ENCODE measurements around the gene NMNAT3.
"Not testable (repeated sequence)": the region's sequence is repeated elsewhere in the genome, so short reads cannot be mapped to it uniquely, and the experiment has no call there.

The NMNAT3 gene

DNA sequence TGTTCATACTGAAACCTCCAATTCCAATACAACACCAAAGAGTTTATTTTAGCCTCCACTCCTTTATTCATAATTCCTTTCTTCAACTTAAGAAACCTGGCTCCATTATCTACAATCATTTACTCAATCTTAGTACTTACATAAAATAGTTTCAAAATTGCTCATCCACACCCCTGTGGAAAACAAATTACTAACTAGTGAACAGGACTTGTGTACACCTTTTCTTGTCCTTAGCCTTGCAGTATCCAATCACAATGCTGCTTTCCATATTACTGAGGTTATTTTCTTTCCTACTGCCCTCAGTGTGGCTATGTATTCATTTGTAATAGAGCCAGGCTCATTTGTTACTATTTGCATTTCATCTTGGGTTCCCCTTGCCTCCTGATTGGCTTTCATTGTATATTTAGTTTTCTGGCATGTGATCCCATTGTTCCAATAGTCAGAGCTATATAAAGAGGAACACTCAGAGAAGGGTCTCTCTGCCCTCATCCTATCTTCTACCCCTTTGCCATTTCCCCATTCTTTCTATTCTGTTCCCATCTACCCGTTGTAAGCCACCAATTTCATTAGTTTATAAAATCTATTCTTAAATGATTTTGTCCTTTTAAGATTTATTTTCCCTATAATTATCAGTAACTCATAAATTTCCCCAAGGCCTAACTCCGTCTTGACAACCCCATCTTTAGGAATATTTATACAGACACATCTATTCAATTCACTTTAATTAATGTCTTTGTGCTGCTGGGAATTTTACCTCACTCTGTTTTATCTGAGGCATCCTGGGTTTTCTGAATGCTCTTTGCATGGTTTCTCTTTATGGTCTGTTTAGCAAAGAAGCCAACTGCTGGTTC is 70.3 kb downstream of the NMNAT3 start:
- DNase-seq (ENCODE audit: low read depth, low spot score): no peak
- no peaks in the 10 kb centered on the region for H3K9me3 ChIP-seq (ENCODE audit: insufficient read depth, low read length)
- H3K27me3 ChIP-seq (ENCODE audit: insufficient read depth, insufficient read length): no peaks in the 10 kb centered on the region
- no peak overlapping the region for H3K4me3 ChIP-seq (ENCODE audit: insufficient read length, low read depth)
- H3K9ac ChIP-seq (ENCODE audit: insufficient read length, low read depth): no peak overlapping the region
- no peaks in the 10 kb centered on the region for H3K36me3 ChIP-seq (ENCODE audit: insufficient read depth, insufficient read length, low read length)
- H3K4me1 ChIP-seq (ENCODE audit: insufficient read depth, insufficient read length): no peaks in the 10 kb centered on the region
- TF ChIP-seq ZNF274 (IDR thresholded peaks at IDR 0.05; ENCODE audit: low read depth, low read length): no peak
- TF ChIP-seq YY1 (IDR thresholded peaks at IDR 0.05; ENCODE audit: insufficient read depth, insufficient read length): no peak
- TF ChIP-seq SUZ12 (IDR thresholded peaks at IDR 0.05; ENCODE audit: extremely low read depth, insufficient read depth, insufficient read length): no peak

DNA sequence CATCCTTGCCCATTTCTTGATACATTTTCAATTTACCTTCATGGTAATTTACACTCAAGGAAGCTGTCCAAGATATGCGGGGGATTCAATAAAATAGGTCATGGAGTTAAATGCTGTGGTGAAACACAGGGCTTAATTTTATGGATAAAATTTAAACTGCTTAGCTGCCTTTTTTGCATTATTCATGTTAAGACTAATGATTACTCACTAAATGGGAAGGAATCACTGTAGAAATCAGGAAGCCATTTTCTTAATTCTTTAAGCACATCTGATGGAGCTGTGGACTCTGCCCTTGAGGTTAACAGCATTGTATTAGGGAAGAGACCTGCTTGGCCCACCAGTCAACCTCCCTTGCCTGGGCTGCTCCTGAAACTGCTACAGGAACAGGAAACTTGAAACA is 75.8 kb downstream of the NMNAT3 start:
- TF ChIP-seq YY1 (IDR thresholded peaks at IDR 0.05; ENCODE audit: insufficient read depth, insufficient read length) (no peak), SUZ12 (IDR thresholded peaks at IDR 0.05; ENCODE audit: extremely low read depth, insufficient read depth, insufficient read length) (no peak), ZNF274 (IDR thresholded peaks at IDR 0.05; ENCODE audit: low read depth, low read length) (no peak)
- Histone ChIP-seq H3K9me3 (ENCODE audit: insufficient read depth, low read length) (no peaks in the 10 kb centered on the region), H3K27me3 (ENCODE audit: insufficient read depth, insufficient read length) (no peaks in the 10 kb centered on the region), H3K4me1 (ENCODE audit: insufficient read depth, insufficient read length) (no peaks in the 10 kb centered on the region), H3K36me3 (ENCODE audit: insufficient read depth, insufficient read length, low read length) (no peaks in the 10 kb centered on the region), H3K4me3 (ENCODE audit: insufficient read length, low read depth) (no peak overlapping the region), H3K9ac (ENCODE audit: insufficient read length, low read depth) (no peak overlapping the region)
- DNase-seq (ENCODE audit: low read depth, low spot score): no peak

DNA sequence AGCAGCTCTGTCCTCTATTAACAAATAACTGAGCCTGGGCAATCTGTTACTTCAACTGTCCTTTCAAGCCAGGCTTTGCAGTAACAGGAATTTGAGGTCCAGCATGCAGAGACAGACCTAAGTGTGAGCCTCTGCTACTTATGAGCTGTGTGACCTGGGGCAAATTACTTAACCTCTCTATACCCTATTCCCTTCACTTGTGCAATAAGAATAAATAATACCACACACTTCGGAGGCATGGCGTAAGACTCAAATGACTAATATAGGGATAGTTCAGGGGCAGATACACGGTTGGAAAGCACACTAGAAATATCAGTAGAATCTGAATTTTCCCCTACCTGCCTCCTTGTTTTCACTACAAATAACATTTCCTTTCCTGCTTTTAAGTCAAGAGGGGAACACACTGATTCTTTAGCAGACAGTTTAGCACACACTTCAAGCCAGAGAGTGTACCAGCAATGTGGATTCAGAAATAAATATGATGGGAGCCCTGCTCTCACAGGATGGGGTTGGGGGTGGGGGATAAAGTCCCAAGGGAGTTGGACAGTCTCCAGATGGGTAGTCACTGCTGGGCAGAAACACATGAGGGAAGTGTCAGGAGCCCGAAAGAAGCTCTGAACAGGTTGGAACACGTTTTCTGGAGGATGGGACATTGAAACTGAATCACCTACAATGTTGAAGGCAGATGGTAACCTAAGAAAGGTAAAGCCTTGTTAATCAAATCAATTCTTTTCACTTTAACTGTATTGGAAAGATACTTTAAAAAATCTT is 76.4 kb downstream of the NMNAT3 start:
- Histone ChIP-seq H3K4me3 (ENCODE audit: insufficient read length, low read depth) (no peak overlapping the region), H3K9me3 (ENCODE audit: insufficient read depth, low read length) (no peaks in the 10 kb centered on the region), H3K4me1 (ENCODE audit: insufficient read depth, insufficient read length) (no peaks in the 10 kb centered on the region), H3K27me3 (ENCODE audit: insufficient read depth, insufficient read length) (no peaks in the 10 kb centered on the region), H3K36me3 (ENCODE audit: insufficient read depth, insufficient read length, low read length) (no peaks in the 10 kb centered on the region), H3K9ac (ENCODE audit: insufficient read length, low read depth) (no peak overlapping the region)
- no peak for DNase-seq (ENCODE audit: low read depth, low spot score)
- no peak for TF ChIP-seq YY1 (IDR thresholded peaks at IDR 0.05; ENCODE audit: insufficient read depth, insufficient read length)
- no peak for TF ChIP-seq SUZ12 (IDR thresholded peaks at IDR 0.05; ENCODE audit: extremely low read depth, insufficient read depth, insufficient read length)
- TF ChIP-seq ZNF274 (IDR thresholded peaks at IDR 0.05; ENCODE audit: low read depth, low read length): no peak

DNA sequence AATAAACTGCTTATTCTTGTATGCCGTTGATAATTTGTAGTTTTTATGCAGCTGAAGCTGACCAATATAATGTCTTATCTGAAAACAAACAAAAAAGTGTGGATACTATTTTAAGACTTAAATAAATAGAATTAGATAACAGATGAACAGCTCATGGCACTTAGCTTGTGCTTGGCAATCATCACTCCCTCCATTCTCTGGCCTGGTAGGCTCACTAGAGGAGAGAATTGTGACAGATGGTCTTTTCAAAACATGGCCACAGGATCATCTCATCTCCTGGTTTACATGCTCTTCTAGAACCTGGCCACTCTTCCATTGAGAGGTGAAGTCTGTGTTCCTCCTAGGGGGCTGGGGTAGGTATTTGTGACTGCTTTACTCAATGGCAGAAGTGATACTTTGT is 79.8 kb downstream of the NMNAT3 start:
- DNase-seq (ENCODE audit: low read depth, low spot score): no peak

DNA sequence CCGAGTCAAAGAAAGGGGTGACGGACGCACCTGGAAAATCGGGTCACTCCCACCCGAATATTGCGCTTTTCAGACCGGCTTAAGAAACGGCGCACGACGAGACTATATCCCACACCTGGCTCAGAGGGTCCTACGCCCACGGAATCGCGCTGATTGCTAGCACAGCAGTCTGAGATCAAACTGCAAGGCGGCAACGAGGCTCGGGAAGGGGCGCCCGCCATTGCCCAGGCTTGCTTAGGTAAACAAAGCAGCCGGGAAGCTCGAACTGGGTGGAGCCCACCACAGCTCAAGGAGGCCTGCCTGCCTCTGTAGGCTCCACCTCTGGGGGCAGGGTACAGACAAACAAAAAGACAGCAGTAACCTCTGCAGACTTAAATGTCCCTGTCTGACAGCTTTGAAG is 86.6 kb downstream of the NMNAT3 start:
- not testable (repeated sequence) for H3K4me3 ChIP-seq (ENCODE audit: insufficient read length, low read depth); H3K4me1 ChIP-seq (ENCODE audit: insufficient read depth, insufficient read length); H3K9me3 ChIP-seq (ENCODE audit: insufficient read depth, low read length); H3K36me3 ChIP-seq (ENCODE audit: insufficient read depth, insufficient read length, low read length); H3K27me3 ChIP-seq (ENCODE audit: insufficient read depth, insufficient read length); DNase-seq (ENCODE audit: low read depth, low spot score); H3K9ac ChIP-seq (ENCODE audit: insufficient read length, low read depth)

More for the DNA sequence above, 79.8 kb downstream of the NMNAT3 start:
- Histone ChIP-seq H3K27me3 (ENCODE audit: insufficient read depth, insufficient read length) (no peaks in the 10 kb centered on the region), H3K36me3 (ENCODE audit: insufficient read depth, insufficient read length, low read length) (no peaks in the 10 kb centered on the region), H3K9ac (ENCODE audit: insufficient read length, low read depth) (no peak overlapping the region), H3K9me3 (ENCODE audit: insufficient read depth, low read length) (no peaks in the 10 kb centered on the region), H3K4me1 (ENCODE audit: insufficient read depth, insufficient read length) (no peaks in the 10 kb centered on the region), H3K4me3 (ENCODE audit: insufficient read length, low read depth) (no peak overlapping the region)
- no peak for TF ChIP-seq ZNF274 (IDR thresholded peaks at IDR 0.05; ENCODE audit: low read depth, low read length)
- no peak for TF ChIP-seq SUZ12 (IDR thresholded peaks at IDR 0.05; ENCODE audit: extremely low read depth, insufficient read depth, insufficient read length)
- TF ChIP-seq YY1 (IDR thresholded peaks at IDR 0.05; ENCODE audit: insufficient read depth, insufficient read length): no peak

DNA sequence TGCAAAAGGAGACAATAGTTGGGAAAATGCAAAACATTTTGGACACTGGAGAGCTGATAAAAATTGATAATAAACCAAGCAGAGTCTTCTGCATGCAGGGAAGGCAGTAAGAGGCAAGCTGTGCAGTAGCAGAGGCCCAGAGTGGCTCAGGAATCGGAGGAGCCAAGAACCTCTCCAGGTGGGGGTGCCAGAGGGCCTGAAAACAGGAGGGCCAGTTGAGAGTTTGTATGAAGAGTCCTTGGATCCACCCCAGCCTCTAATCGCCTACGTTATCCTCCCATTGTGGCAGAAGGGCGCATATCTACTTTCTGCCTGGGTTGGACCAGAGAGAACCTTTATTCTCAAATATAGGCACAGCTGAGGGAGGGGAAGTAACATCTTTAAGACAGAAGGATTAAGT is 89.3 kb downstream of the NMNAT3 start:
- peak; percentile 42 for DNase-seq (ENCODE audit: low read depth, low spot score)

DNA sequence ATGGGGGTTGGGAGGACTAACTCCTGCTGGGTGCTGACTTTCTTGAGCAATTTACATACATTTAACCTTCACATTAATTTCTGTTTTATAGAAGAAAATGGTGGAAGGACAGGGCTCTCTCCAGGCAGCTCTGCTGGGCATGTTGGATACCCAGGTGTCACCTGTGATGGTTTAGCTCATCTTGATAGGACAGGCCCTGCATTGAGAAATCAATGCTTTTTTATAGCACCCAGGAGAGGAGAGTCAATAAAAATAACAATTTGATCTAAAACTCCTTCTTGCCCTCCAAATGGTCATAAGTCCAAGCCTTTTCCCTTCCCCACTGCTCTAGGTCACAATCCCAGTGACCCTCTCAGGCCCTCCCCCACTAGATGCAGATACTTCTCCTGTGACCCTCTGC is 90.0 kb downstream of the NMNAT3 start:
- Histone ChIP-seq H3K36me3 (ENCODE audit: insufficient read depth, insufficient read length, low read length) (no peaks in the 10 kb centered on the region), H3K4me1 (ENCODE audit: insufficient read depth, insufficient read length) (no peaks in the 10 kb centered on the region), H3K27me3 (ENCODE audit: insufficient read depth, insufficient read length) (no peaks in the 10 kb centered on the region), H3K9ac (ENCODE audit: insufficient read length, low read depth) (no peak overlapping the region), H3K4me3 (ENCODE audit: insufficient read length, low read depth) (no peak overlapping the region), H3K9me3 (ENCODE audit: insufficient read depth, low read length) (peaks cover 8% of the 10 kb centered on the region)
- DNase-seq (ENCODE audit: low read depth, low spot score): no peak
- TF ChIP-seq SUZ12 (IDR thresholded peaks at IDR 0.05; ENCODE audit: extremely low read depth, insufficient read depth, insufficient read length) (no peak), YY1 (IDR thresholded peaks at IDR 0.05; ENCODE audit: insufficient read depth, insufficient read length) (no peak), ZNF274 (IDR thresholded peaks at IDR 0.05; ENCODE audit: low read depth, low read length) (no peak)

More for the DNA sequence above, 89.3 kb downstream of the NMNAT3 start:
- Histone ChIP-seq H3K4me1 (ENCODE audit: insufficient read depth, insufficient read length) (no peaks in the 10 kb centered on the region), H3K9me3 (ENCODE audit: insufficient read depth, low read length) (peaks cover 8% of the 10 kb centered on the region), H3K27me3 (ENCODE audit: insufficient read depth, insufficient read length) (no peaks in the 10 kb centered on the region), H3K9ac (ENCODE audit: insufficient read length, low read depth) (no peak overlapping the region), H3K4me3 (ENCODE audit: insufficient read length, low read depth) (no peak overlapping the region), H3K36me3 (ENCODE audit: insufficient read depth, insufficient read length, low read length) (no peaks in the 10 kb centered on the region)
- TF ChIP-seq SUZ12 (IDR thresholded peaks at IDR 0.05; ENCODE audit: extremely low read depth, insufficient read depth, insufficient read length): no peak
- no peak for TF ChIP-seq YY1 (IDR thresholded peaks at IDR 0.05; ENCODE audit: insufficient read depth, insufficient read length)
- no peak for TF ChIP-seq ZNF274 (IDR thresholded peaks at IDR 0.05; ENCODE audit: low read depth, low read length)
